HEK293T (cell line): ENCODE results near the gene ZDHHC1.

ENCODE experiments used
- CTCF ChIA-PET: fragments of 350-600 bp; formaldehyde crosslinking; extraction: SDS; loops from one replicate; lab custom pipeline; 2021; ENCODE audit warnings: antibody characterized with exemption, inconsistent platforms; lab: Yijun Ruan, JAX
- POLR2A ChIA-PET: fragments of 350-600 bp; formaldehyde crosslinking; extraction: SDS; loops from one replicate; lab custom pipeline; 2020; ENCODE audit warnings: antibody characterized with exemption, inconsistent platforms; lab: Yijun Ruan, JAX
- DNase-seq: peaks from one replicate; pipeline ENCODE4 v3.0.0; 2012; ENCODE audit warnings: mixed read lengths; ENCODE audit errors: extremely low spot score
- ARNT ChIP-seq: fragments of 450-650 bp; IDR thresholded peaks from 2 replicates; pipeline ENCODE4 v1.6.1; 2017; ENCODE audit warnings: mild to moderate bottlenecking
- BHLHE40 ChIP-seq: fragments of 450-650 bp; IDR thresholded peaks from 2 replicates; pipeline ENCODE4 v1.6.1; 2016; ENCODE audit warnings: mild to moderate bottlenecking, moderate library complexity, borderline replicate concordance
- CTBP1 ChIP-seq: fragments of 450-650 bp; IDR thresholded peaks from 2 replicates; pipeline ENCODE4 v1.6.1; 2016; ENCODE audit warnings: borderline replicate concordance
- ELF4 ChIP-seq: fragments of 450-650 bp; IDR thresholded peaks from 2 replicates; pipeline ENCODE4 v1.6.1; 2017; ENCODE audit warnings: antibody characterized with exemption
- FOXA1 ChIP-seq: fragments of 450-650 bp; IDR thresholded peaks from 2 replicates; pipeline ENCODE4 v1.6.1; 2016; ENCODE audit warnings: mild to moderate bottlenecking
- FOXK2 ChIP-seq: fragments of 450-650 bp; IDR thresholded peaks from 2 replicates; pipeline ENCODE4 v1.6.1; 2016; ENCODE audit warnings: mild to moderate bottlenecking
- FOXM1 ChIP-seq: fragments of 450-650 bp; IDR thresholded peaks from 2 replicates; pipeline ENCODE4 v1.6.1; 2017; ENCODE audit warnings: mild to moderate bottlenecking, borderline replicate concordance
- HDGF ChIP-seq: fragments of 450-650 bp; IDR thresholded peaks from 2 replicates; pipeline ENCODE4 v1.6.1; 2017; ENCODE audit warnings: antibody characterized with exemption, borderline replicate concordance
- L3MBTL2 ChIP-seq: fragments of 450-650 bp; conservative IDR thresholded peaks from 2 replicates; pipeline ENCODE4 v1.6.1; 2016; ENCODE audit warnings: mild to moderate bottlenecking
- LEF1 ChIP-seq: fragments of 450-650 bp; IDR thresholded peaks from 2 replicates; pipeline ENCODE4 v1.6.1; 2017; ENCODE audit warnings: mild to moderate bottlenecking, borderline replicate concordance
- NFRKB ChIP-seq: fragments of 450-650 bp; IDR thresholded peaks from 2 replicates; pipeline ENCODE4 v1.6.1; 2016; ENCODE audit warnings: mild to moderate bottlenecking, moderate library complexity
- PKNOX1 ChIP-seq: fragments of 450-650 bp; IDR thresholded peaks from 2 replicates; pipeline ENCODE4 v1.6.1; 2016
- SP1 ChIP-seq: fragments of 450-650 bp; IDR thresholded peaks from 2 replicates; pipeline ENCODE4 v1.6.1; 2017
- SUZ12 ChIP-seq: fragments of 450-650 bp; IDR thresholded peaks from 2 replicates; pipeline ENCODE4 v1.6.1; 2016; ENCODE audit warnings: mild to moderate bottlenecking
- TARDBP ChIP-seq: fragments of 450-650 bp; IDR thresholded peaks from 2 replicates; pipeline ENCODE4 v1.6.1; 2016
- ZNF384 ChIP-seq: fragments of 450-650 bp; IDR thresholded peaks from 2 replicates; pipeline ENCODE4 v1.6.1; 2016

Gene ZDHHC1

GRCh38 chr16:67407176-67407787, 9.0 kb downstream of the ZDHHC1 start:
- POLR2A ChIA-PET = no interaction called here
- no peak for DNase-seq
- CTCF ChIA-PET = interaction anchor here (1.1 kb wide), 1 partner anchor 11 kb away, joined by 4 read pairs; no protein-coding TSS in a partner anchor
- TF ChIP-seq CTBP1 (no peak), BHLHE40 (no peak), LEF1 (no peak), FOXM1 (no peak), ZNF384 (no peak), HDGF (no peak), FOXK2 (no peak), SP1 (no peak), ARNT (no peak)

- ChIA-PET POLR2A (no interaction called here), CTCF (no interaction called here)
- DNase-seq = no peak
- no peak for TF ChIP-seq CTBP1
- no peak for TF ChIP-seq L3MBTL2
- no peak for TF ChIP-seq HDGF
- no peak for TF ChIP-seq LEF1
- no peak for TF ChIP-seq PKNOX1
- no peak for TF ChIP-seq ARNT
- no peak for TF ChIP-seq SP1
- TF ChIP-seq ELF4 = no peak
- TF ChIP-seq FOXK2 = no peak
- no peak for TF ChIP-seq TARDBP
- no peak for TF ChIP-seq BHLHE40
- TF ChIP-seq FOXM1 = no peak
- TF ChIP-seq NFRKB = no peak
- TF ChIP-seq FOXA1 = no peak
- TF ChIP-seq ZNF384 = no peak
- no peak for TF ChIP-seq SUZ12
These were observed 9.9 kb downstream of the ZDHHC1 start for GRCh38 chr16:67406111-67406971.

GRCh38 chr16:67405336-67405735, 10.9 kb downstream of the ZDHHC1 start:
- DNase-seq = no peak

GRCh38 chr16:67404740-67405226, 11.5 kb downstream of the ZDHHC1 start:
- TF ChIP-seq SP1 (no peak), CTBP1 (no peak)
- CTCF ChIA-PET = interaction anchor here (0.9 kb wide), 1 partner anchor 12 kb away, joined by 4 read pairs; the partner anchor contains the start of gene ZDHHC1
- POLR2A ChIA-PET = no interaction called here
- no peak for DNase-seq

More at GRCh38 chr16:67405336-67405735, 10.9 kb downstream of the ZDHHC1 start:
- TF ChIP-seq PKNOX1 (no peak), ELF4 (no peak), FOXA1 (no peak), SP1 (no peak)
- ChIA-PET CTCF (interaction anchor here (0.9 kb wide), 1 partner anchor 11 kb away, joined by 4 read pairs; the partner anchor contains the start of gene ZDHHC1), POLR2A (no interaction called here)

GRCh38 chr16:67403976-67404555, 12.2 kb downstream of the ZDHHC1 start:
- ChIA-PET CTCF (no interaction called here), POLR2A (no interaction called here)
- no peak for TF ChIP-seq PKNOX1
- TF ChIP-seq SUZ12 = no peak
- no peak for TF ChIP-seq HDGF
- TF ChIP-seq LEF1 = no peak
- TF ChIP-seq FOXM1 = no peak
- TF ChIP-seq SP1 = no peak
- no peak for TF ChIP-seq ELF4
- no peak for TF ChIP-seq FOXA1
- TF ChIP-seq BHLHE40 = no peak
- TF ChIP-seq FOXK2 = no peak
- TF ChIP-seq CTBP1 = no peak
- no peak for TF ChIP-seq L3MBTL2
- TF ChIP-seq NFRKB = no peak
- no peak for TF ChIP-seq ZNF384
- no peak for TF ChIP-seq ARNT
- TF ChIP-seq TARDBP = no peak
- DNase-seq = no peak

GRCh38 chr16:67400901-67401300, 15.4 kb downstream of the ZDHHC1 start:
- ChIA-PET CTCF (interaction anchor here (0.7 kb wide), 1 partner anchor 125 kb away, joined by 3 read pairs; no protein-coding TSS in a partner anchor), POLR2A (no interaction called here)
- no peak for TF ChIP-seq PKNOX1
- no peak for DNase-seq
